Vagina (tissue), 2 donors: ENCODE measurements around the gene GSTM1.

Experiments
- CTCF ChIP-seq, 3 experiments: fragments of 450-650 bp in 2 of 3; fragments of 200-600 bp in 1 of 3; sonication (generic) in 1 of 3; IDR thresholded peaks; one replicate each; pipeline ENCODE4 v1.5.1; 2017 to 2019; ENCODE audit warnings: antibody characterized with exemption in 3 of 3, mild to moderate bottlenecking in 2 of 3, moderate library complexity in 2 of 3
- POLR2A ChIP-seq, 2 donors: fragments of 450-650 bp; IDR thresholded peaks; one replicate each; pipeline ENCODE4 v1.6.1; 2017; ENCODE audit warnings: antibody characterized with exemption in 2 of 2, mild to moderate bottlenecking in 2 of 2, moderate library complexity in 2 of 2

GRCh38 chr1:109669246-109669948 is 18.2 kb upstream of the GSTM1 start:
- TF ChIP-seq CTCF (IDR thresholded peaks at IDR 0.05), result no peak
- no peak for TF ChIP-seq POLR2A (IDR thresholded peaks at IDR 0.05)
